ENCODE results near the gene SNX8. TPM values are rescaled to one million over a fixed set of nuclear protein-coding genes. Genes with fewer than 3 reads are reported as not detected.

SNX8 gene
- total RNA-seq, 1 experiment from 2014 or later = 40.6 TPM

- H3K4me2 ChIP-seq (ENCODE audit: insufficient read depth, insufficient read length, low read length) = no peak overlapping the region
- no peak overlapping the region for H3T11ph ChIP-seq (ENCODE audit: low read length)
- H3K79me1 ChIP-seq (ENCODE audit: insufficient read depth, low read depth, low read length, poor library complexity, severe bottlenecking) = peaks cover 6% of the 10 kb centered on the region
- no peaks in the 10 kb centered on the region for H3K9me3 ChIP-seq (ENCODE audit: control insufficient read depth, low read depth, low read length)
- no peak overlapping the region for H3K27ac ChIP-seq (ENCODE audit: insufficient read length, low read depth, low read length)
- DNase-seq = no peak
- no peaks in the 10 kb centered on the region for H3K27me3 Mint-ChIP-seq (ENCODE audit: low read depth)
- peaks cover 24 to 27% of the 10 kb centered on the region in 2 experiments for H3K4me1 Mint-ChIP-seq
- H3K18ac ChIP-seq (ENCODE audit: insufficient read length, low read depth, low read length) = no peak overlapping the region
- H2BK20ac ChIP-seq (ENCODE audit: low read depth, low read length, poor library complexity, severe bottlenecking) = no peak overlapping the region
- peaks cover 1% of the 10 kb centered on the region; the same call in 1 of the 2 replicates for H3K4me1 ChIP-seq (ENCODE audit: insufficient read depth, low read length)
- no peak overlapping the region for H2BK12ac ChIP-seq (ENCODE audit: insufficient read length, low read depth, low read length)
- H4K20me1 ChIP-seq (ENCODE audit: control insufficient read depth, insufficient read depth, insufficient read length) = no peaks in the 10 kb centered on the region
- H3K23me2 ChIP-seq (ENCODE audit: insufficient read length, low read depth, low read length, poor library complexity, severe bottlenecking) = no peaks in the 10 kb centered on the region
- H2BK120ac ChIP-seq (ENCODE audit: low read depth, low read length, poor library complexity, severe bottlenecking) = no peak overlapping the region
- no peak overlapping the region for H2AK5ac ChIP-seq (ENCODE audit: insufficient read length, low read length)
- H2AFZ ChIP-seq (ENCODE audit: low read length) = no peak overlapping the region
- no peak overlapping the region for H2BK15ac ChIP-seq (ENCODE audit: low read depth, low read length)
- H3K14ac ChIP-seq (ENCODE audit: insufficient read depth, low read length) = no peak overlapping the region
- H4K91ac ChIP-seq (ENCODE audit: insufficient read length, low read depth, low read length) = no peak overlapping the region
- no CpG with 5 or more reads among the region's 6 CpGs for WGBS (ENCODE audit: extremely low coverage, insufficient read length, low lambda C conversion rate)
- H3K23ac ChIP-seq (ENCODE audit: insufficient read length, low read depth, low read length) = no peak overlapping the region
- H3K4me3 Mint-ChIP-seq = no peak overlapping the region
- no peaks in the 10 kb centered on the region for H3K9me3 Mint-ChIP-seq
- no peak overlapping the region; a peak in 2 of 7 replicates for H3K27ac Mint-ChIP-seq
- H3K36me3 Mint-ChIP-seq (ENCODE audit: insufficient read depth in 1 of 3, low read depth in 3 of 3) = no peaks in the 10 kb centered on the region; a peak in 2 of 7 replicates
- H4K5ac ChIP-seq (ENCODE audit: insufficient read length, low read depth, low read length) = no peak overlapping the region
- H3K27me3 ChIP-seq (ENCODE audit: insufficient read depth, low read length) = no peaks in the 10 kb centered on the region
- no peak overlapping the region for H3K4ac ChIP-seq (ENCODE audit: low read depth, low read length)
- no peak overlapping the region for H3K56ac ChIP-seq (ENCODE audit: insufficient read length, low read depth, low read length)
- no peak overlapping the region for H3K9ac ChIP-seq (ENCODE audit: extremely low read depth, insufficient read length, low read length)
- H4K8ac ChIP-seq (replicated peaks; ENCODE audit: insufficient read length, low read depth, low read length) = no peak overlapping the region
- H2BK5ac ChIP-seq (ENCODE audit: insufficient read length, low read length) = no peak overlapping the region
- TF ChIP-seq, protein P1, sequence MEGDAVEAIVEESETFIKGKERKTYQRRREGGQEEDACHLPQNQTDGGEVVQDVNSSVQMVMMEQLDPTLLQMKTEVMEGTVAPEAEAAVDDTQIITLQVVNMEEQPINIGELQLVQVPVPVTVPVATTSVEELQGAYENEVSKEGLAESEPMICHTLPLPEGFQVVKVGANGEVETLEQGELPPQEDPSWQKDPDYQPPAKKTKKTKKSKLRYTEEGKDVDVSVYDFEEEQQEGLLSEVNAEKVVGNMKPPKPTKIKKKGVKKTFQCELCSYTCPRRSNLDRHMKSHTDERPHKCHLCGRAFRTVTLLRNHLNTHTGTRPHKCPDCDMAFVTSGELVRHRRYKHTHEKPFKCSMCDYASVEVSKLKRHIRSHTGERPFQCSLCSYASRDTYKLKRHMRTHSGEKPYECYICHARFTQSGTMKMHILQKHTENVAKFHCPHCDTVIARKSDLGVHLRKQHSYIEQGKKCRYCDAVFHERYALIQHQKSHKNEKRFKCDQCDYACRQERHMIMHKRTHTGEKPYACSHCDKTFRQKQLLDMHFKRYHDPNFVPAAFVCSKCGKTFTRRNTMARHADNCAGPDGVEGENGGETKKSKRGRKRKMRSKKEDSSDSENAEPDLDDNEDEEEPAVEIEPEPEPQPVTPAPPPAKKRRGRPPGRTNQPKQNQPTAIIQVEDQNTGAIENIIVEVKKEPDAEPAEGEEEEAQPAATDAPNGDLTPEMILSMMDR (conservative IDR thresholded peaks at IDR 0.05) = no peak
- H3K79me2 ChIP-seq (ENCODE audit: insufficient read depth, low read length) = peaks cover 2% of the 10 kb centered on the region; the same call in 1 of the 2 replicates
These were observed 18.2 kb downstream of the SNX8 start for GRCh38 chr7:2295936-2296620.

All from H9 (cell line).